Mesothelial cell of epicardium (in vitro differentiated cells): ENCODE results near the gene PODXL2. TPM values are rescaled to one million over a fixed set of nuclear protein-coding genes. Genes with fewer than 3 reads are reported as not detected.

Source experiments
- DNase-seq, 2 experiments: peaks; one replicate each; pipeline ENCODE4 v3.0.0; 2021; ENCODE audit warnings: low spot score in 2 of 2; ENCODE audit not compliant: unreplicated experiment in 2 of 2
- H3K27ac Mint-ChIP-seq: 2 replicates; pipeline ENCODE4 v1.8.0; 2021; ENCODE audit warnings: mixed read lengths
- H3K27me3 Mint-ChIP-seq: 2 replicates; pipeline ENCODE4 v1.8.0; 2021; ENCODE audit warnings: low read depth, mixed read lengths
- H3K36me3 Mint-ChIP-seq: 2 replicates; pipeline ENCODE4 v1.8.0; 2021; ENCODE audit warnings: mixed read lengths
- H3K4me1 Mint-ChIP-seq: 2 replicates; pipeline ENCODE4 v1.8.0; 2021; ENCODE audit warnings: mixed read lengths
- H3K4me3 Mint-ChIP-seq: 2 replicates; pipeline ENCODE4 v1.8.0; 2021; ENCODE audit warnings: mild to moderate bottlenecking, moderate library complexity, mixed read lengths
- H3K9me3 Mint-ChIP-seq: 2 replicates; pipeline ENCODE4 v1.8.0; 2021; ENCODE audit warnings: mixed read lengths
- CTCF ChIP-seq: fragments of 200-600 bp; sonication (generic); IDR thresholded peaks from one replicate; pipeline ENCODE4 v1.5.0; 2021; ENCODE audit warnings: antibody characterized with exemption; ENCODE audit not compliant: unreplicated experiment
- total RNA-seq: library from RNA; stranded (reverse); gene quantifications from 3 replicates; pipeline ENCODE4 v1.2.1, GENCODE V29; 2021

PODXL2 gene
- total RNA-seq, 1 donor from 2014 or later: 25.5 TPM

- H3K27ac Mint-ChIP-seq: peak within 1 kb of the TSS; percentile 97
- peaks cover 19% of the 10 kb centered on the region for H3K4me1 Mint-ChIP-seq
- H3K27me3 Mint-ChIP-seq: no peaks in the 10 kb centered on the region
- H3K36me3 Mint-ChIP-seq: no peaks in the 10 kb centered on the region
- H3K9me3 Mint-ChIP-seq: no peaks in the 10 kb centered on the region
- no peak for TF ChIP-seq CTCF
- peak within 1 kb of the TSS; percentile 91 for H3K4me3 Mint-ChIP-seq
- DNase-seq: peak; percentile 58 to 79
These were observed 38.2 kb upstream of the PODXL2 start, which contains the start of gene TPRA1 for GRCh38 chr3:127590593-127591465. TSS of gene TPRA1 (minus strand) at chr3:127590733. CDS start at chr3:127580146, 10,587 bp downstream.

GRCh38 chr3:127593178-127593577 lies 35.8 kb upstream of the PODXL2 start:
- peaks cover 21% of the 10 kb centered on the region for H3K4me1 Mint-ChIP-seq

GRCh38 chr3:127595303-127595702 lies 33.7 kb upstream of the PODXL2 start:
- peaks cover 1% of the 10 kb centered on the region for H3K36me3 Mint-ChIP-seq
- DNase-seq: no peak
- H3K27me3 Mint-ChIP-seq: no peaks in the 10 kb centered on the region
- no peak overlapping the region for H3K4me3 Mint-ChIP-seq
- H3K4me1 Mint-ChIP-seq: peaks cover 20% of the 10 kb centered on the region
- no peaks in the 10 kb centered on the region for H3K9me3 Mint-ChIP-seq
- TF ChIP-seq CTCF: no peak
- no peak overlapping the region for H3K27ac Mint-ChIP-seq

More at GRCh38 chr3:127593178-127593577, 35.8 kb upstream of the PODXL2 start:
- Mint-ChIP-seq H3K9me3 (no peaks in the 10 kb centered on the region), H3K36me3 (no peaks in the 10 kb centered on the region), H3K27me3 (no peaks in the 10 kb centered on the region), H3K4me3 (no peak overlapping the region), H3K27ac (no peak overlapping the region)
- TF ChIP-seq CTCF: no peak
- no peak for DNase-seq

- Mint-ChIP-seq H3K9me3 (no peaks in the 10 kb centered on the region), H3K27ac (peak overlapping the region; percentile 0), H3K36me3 (peaks cover 11% of the 10 kb centered on the region), H3K4me3 (peak overlapping the region; percentile 69), H3K27me3 (no peaks in the 10 kb centered on the region), H3K4me1 (peaks cover 24% of the 10 kb centered on the region)
- TF ChIP-seq CTCF: no peak
- no peak for DNase-seq
These were observed 31.8 kb upstream of the PODXL2 start for GRCh38 chr3:127597020-127597771.

GRCh38 chr3:127598841-127599570 lies 30.0 kb upstream of the PODXL2 start:
- Mint-ChIP-seq H3K27me3 (no peaks in the 10 kb centered on the region), H3K9me3 (no peaks in the 10 kb centered on the region), H3K27ac (peak overlapping the region; percentile 74), H3K4me3 (peak overlapping the region; percentile 69), H3K36me3 (peaks cover 16% of the 10 kb centered on the region), H3K4me1 (peaks cover 24% of the 10 kb centered on the region)
- no peak for DNase-seq
- no peak for TF ChIP-seq CTCF
